ENCODE measurements around the gene SSUH2.

The SSUH2 gene

GRCh38 chr3:8603115-8603710 is 41.4 kb downstream of the SSUH2 start:
- Histone ChIP-seq H3K4me3 (ENCODE audit: insufficient read depth, low read length, poor library complexity, severe bottlenecking) (no peak overlapping the region), H3K9ac (ENCODE audit: low read length) (no peak overlapping the region), H3K36me3 (ENCODE audit: low read length) (no peaks in the 10 kb centered on the region), H3K27ac (ENCODE audit: low read depth, low read length) (no peak overlapping the region), H3K27me3 (ENCODE audit: low read length) (no peaks in the 10 kb centered on the region), H3K4me2 (ENCODE audit: low read depth, low read length, poor library complexity, severe bottlenecking) (no peak overlapping the region), H3F3A (ENCODE audit: insufficient read depth) (no peaks in the 10 kb centered on the region), H3K9me2 (replicated peaks; ENCODE audit: insufficient read depth, low read length) (no peaks in the 10 kb centered on the region), H4K20me1 (ENCODE audit: low read depth, low read length) (no peaks in the 10 kb centered on the region), H3K9me3 (ENCODE audit: insufficient read depth, low read length) (no peaks in the 10 kb centered on the region; the same call in 1 of the 2 replicates), H2AFZ (ENCODE audit: low read depth, low read length, severe bottlenecking) (no peak overlapping the region), H3K79me2 (ENCODE audit: insufficient read depth, low read length) (no peaks in the 10 kb centered on the region)
- TF ChIP-seq CTCF (IDR thresholded peaks at IDR 0.05; ENCODE audit: insufficient read depth, low read length, poor library complexity, severe bottlenecking) (no peak), EZH2phosphoT487 (conservative IDR thresholded peaks at IDR 0.05; ENCODE audit: low read length) (no peak)

DNA sequence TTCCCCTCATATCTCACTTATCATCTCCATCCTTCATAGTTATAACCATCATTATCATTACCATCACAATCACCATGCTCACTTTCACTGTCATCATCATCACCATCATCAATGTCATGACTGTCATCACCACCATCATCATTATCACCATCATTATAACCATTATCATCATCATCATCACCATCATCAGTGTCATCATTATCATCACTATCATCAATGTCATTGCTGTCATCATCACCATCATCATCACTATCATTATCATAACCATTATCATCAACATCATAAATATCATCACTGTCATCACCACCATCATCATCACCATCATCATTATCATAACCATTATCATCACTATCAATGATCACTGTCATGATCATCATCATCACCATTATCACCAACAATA is 44.1 kb downstream of the SSUH2 start:
- Histone ChIP-seq H3K4me3 (ENCODE audit: insufficient read depth, low read length, poor library complexity, severe bottlenecking) (no peak overlapping the region), H3K9me2 (replicated peaks; ENCODE audit: insufficient read depth, low read length) (no peaks in the 10 kb centered on the region), H3K9me3 (ENCODE audit: insufficient read depth, low read length) (no peaks in the 10 kb centered on the region; the same call in 1 of the 2 replicates), H2AFZ (ENCODE audit: low read depth, low read length, severe bottlenecking) (no peak overlapping the region), H4K20me1 (ENCODE audit: low read depth, low read length) (no peaks in the 10 kb centered on the region), H3K27me3 (ENCODE audit: low read length) (no peaks in the 10 kb centered on the region), H3K4me2 (ENCODE audit: low read depth, low read length, poor library complexity, severe bottlenecking) (no peak overlapping the region), H3K36me3 (ENCODE audit: low read length) (no peaks in the 10 kb centered on the region), H3K27ac (ENCODE audit: low read depth, low read length) (no peak overlapping the region), H3K79me2 (ENCODE audit: insufficient read depth, low read length) (no peaks in the 10 kb centered on the region), H3K9ac (ENCODE audit: low read length) (no peak overlapping the region), H3F3A (ENCODE audit: insufficient read depth) (no peaks in the 10 kb centered on the region)
- TF ChIP-seq CTCF (IDR thresholded peaks at IDR 0.05; ENCODE audit: insufficient read depth, low read length, poor library complexity, severe bottlenecking) (no peak), EZH2phosphoT487 (conservative IDR thresholded peaks at IDR 0.05; ENCODE audit: low read length) (no peak)

DNA sequence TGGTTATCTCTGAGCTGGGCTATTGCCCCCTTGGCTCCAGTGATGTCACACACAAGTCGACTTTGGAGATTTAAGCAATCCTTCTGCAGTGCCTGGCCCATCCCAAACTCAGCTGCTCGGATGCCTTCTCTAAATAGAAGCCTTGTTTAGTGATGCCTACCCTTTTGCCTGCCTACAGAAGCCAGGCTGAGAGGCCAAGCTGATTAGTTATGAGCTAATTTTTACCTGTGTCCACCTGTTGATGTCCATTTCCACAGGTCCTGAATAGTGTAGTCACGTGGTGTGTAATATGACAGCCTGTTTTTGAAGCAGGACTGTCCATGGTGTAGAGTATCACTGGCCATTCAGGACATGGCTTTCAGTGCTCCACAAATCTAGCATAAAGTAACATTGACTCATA is 45.5 kb downstream of the SSUH2 start:
- Histone ChIP-seq H3K4me3 (ENCODE audit: insufficient read depth, low read length, poor library complexity, severe bottlenecking) (no peak overlapping the region), H3K79me2 (ENCODE audit: insufficient read depth, low read length) (no peaks in the 10 kb centered on the region), H3K4me2 (ENCODE audit: low read depth, low read length, poor library complexity, severe bottlenecking) (no peak overlapping the region), H3K9me2 (replicated peaks; ENCODE audit: insufficient read depth, low read length) (no peaks in the 10 kb centered on the region), H3K9ac (ENCODE audit: low read length) (no peak overlapping the region), H3K27me3 (ENCODE audit: low read length) (no peaks in the 10 kb centered on the region), H3K36me3 (ENCODE audit: low read length) (no peaks in the 10 kb centered on the region), H3F3A (ENCODE audit: insufficient read depth) (no peaks in the 10 kb centered on the region), H3K27ac (ENCODE audit: low read depth, low read length) (no peak overlapping the region), H3K9me3 (ENCODE audit: insufficient read depth, low read length) (no peaks in the 10 kb centered on the region; the same call in 1 of the 2 replicates), H4K20me1 (ENCODE audit: low read depth, low read length) (no peaks in the 10 kb centered on the region), H2AFZ (ENCODE audit: low read depth, low read length, severe bottlenecking) (no peak overlapping the region)
- TF ChIP-seq EZH2phosphoT487 (conservative IDR thresholded peaks at IDR 0.05; ENCODE audit: low read length) = no peak
- no peak for TF ChIP-seq CTCF (IDR thresholded peaks at IDR 0.05; ENCODE audit: insufficient read depth, low read length, poor library complexity, severe bottlenecking)

Data from SU-DHL-6 (cell line).